Measurements from ENCODE around the gene CES5A.
"Not testable (repeated sequence)": the region's sequence is repeated elsewhere in the genome, so short reads cannot be mapped to it uniquely, and the experiment has no call there.

The CES5A gene, protein sequence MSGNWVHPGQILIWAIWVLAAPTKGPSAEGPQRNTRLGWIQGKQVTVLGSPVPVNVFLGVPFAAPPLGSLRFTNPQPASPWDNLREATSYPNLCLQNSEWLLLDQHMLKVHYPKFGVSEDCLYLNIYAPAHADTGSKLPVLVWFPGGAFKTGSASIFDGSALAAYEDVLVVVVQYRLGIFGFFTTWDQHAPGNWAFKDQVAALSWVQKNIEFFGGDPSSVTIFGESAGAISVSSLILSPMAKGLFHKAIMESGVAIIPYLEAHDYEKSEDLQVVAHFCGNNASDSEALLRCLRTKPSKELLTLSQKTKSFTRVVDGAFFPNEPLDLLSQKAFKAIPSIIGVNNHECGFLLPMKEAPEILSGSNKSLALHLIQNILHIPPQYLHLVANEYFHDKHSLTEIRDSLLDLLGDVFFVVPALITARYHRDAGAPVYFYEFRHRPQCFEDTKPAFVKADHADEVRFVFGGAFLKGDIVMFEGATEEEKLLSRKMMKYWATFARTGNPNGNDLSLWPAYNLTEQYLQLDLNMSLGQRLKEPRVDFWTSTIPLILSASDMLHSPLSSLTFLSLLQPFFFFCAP

DNA sequence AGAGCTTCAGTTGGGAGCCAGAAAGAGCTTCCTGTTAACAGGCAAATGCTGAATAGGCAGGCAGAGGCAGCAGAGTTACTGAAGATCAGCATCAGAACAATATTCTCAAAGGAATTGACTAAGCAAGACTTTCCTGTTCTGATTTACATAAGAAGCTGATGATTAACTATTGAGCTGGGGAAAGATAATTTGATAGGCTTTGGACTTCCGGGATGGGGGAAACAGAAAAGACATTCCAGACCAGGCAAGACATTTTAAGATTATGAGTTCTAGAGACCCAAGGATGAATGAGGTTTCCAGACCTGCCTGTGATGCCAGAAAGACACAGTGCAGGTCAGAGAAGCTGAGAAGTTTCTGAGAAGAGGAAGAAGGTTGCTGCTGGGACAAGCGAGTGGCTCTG, at the start of gene CES5A:
Gene CES5A (minus strand): TSS at position 101 of the 400 bp plus-strand sequence. CDS start 152 bp downstream, outside the sequence.
- no peak for DNase-seq (ENCODE audit: low read depth)

DNA sequence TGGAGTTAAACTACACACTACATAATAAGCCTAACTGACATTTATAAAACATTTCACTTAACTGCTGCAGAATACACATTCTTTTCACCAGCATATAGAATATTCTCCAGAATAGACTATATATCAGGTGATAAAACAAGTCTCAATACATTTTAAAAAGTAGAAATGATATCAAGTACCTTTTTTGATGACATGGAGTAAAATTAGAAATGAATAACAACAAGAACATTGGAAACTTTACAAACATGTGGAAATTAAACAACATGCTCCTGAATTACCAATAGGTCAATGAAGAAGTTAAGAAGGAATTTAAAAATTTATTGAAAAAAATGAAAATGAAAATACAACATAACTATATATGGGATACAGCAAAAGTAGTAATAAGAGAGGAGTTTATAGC, 47.5 kb upstream of the CES5A start:
- no peak for DNase-seq (ENCODE audit: low read depth)

DNA sequence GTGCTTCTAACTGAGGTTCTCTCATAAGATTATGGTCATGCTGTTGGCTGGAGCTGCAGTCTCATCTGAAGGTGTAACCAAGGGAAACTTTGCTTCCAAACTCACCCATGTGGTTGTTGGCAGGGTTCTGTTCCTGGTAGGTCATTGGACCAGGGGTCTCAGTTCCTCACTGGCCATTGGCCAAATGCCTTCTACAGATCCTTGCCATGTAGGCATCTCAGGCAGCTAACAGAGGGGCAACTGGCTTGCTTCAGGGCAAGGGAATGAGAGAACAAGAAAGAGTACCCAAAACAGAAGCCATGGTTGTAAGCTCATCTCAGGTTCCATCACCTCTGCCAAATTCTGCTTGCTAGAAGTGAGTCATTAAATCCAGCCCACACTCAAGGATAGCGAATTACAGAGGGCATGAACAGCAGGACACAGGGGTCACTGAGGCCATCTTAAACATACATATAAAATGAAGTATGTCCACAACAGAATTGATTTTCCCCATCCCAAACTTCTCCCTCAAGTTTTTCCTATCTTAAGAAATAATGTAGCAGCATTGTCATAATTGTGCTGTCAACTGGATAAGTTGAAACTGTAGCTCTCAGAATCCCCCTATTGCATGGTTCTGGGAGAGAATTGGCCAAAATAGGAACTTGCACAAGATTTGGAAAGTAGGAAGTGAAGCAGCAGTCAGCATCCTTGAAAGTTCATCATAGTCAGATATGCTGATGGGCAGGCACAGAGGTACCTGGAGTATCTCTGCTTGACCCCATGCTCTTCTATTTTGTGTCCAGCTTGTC, 42.4 kb upstream of the CES5A start:
- DNase-seq (ENCODE audit: low read depth) = no peak

DNA sequence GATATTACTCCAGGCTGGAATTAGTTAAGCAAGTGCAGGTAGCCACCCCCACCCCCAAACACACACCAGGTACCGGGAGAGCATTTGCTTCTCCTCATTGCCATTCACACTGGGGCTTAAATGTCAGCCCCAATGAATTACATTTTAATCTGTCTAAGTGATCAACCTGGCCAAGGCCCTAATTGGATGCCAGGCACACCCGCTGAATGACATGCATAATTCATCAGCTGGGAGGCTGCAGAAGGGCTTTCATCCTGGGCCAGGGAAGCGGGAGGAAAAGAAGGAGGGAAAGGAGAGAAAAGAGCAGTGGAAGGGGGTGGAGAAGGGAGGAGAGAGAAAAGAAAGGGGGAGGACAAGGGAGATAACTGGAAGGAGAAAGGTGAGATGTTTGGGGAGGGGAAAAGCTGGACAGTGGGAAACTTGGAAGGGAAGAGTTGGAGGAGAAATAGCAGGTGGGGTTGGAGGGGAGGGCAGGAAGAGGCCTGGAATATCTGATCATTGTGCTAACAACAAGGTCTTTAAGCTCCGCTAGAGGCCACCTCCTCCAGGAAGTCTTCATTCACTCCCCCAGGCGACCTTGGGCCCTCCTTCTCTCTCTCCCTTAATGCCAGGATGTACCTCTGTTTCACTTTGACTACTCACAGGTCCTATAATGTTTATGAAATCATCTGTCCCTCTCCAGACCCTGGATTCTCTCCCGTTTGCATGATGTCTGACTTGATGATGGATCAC, 40.1 kb upstream of the CES5A start:
- no peak for DNase-seq (ENCODE audit: low read depth)

DNA sequence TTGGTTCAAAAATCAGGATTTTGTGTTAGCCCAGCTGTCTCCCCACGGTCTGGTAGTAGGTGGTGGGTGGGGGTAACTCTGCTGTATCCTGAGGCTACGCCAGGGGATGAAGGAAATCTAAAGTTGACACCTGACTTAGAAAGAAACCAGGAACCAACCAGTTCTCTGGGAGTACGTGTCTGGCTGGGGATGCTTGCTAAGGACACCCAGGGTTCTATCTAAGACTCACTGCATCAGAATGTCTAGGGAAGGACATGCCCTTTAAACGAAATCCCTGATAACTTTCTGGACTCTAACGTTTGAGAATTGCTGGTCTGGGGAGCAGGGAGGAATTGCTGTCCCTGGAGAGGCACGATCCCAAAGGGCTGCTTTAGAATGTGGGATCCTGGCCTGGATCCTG, 39.2 kb upstream of the CES5A start:
- no peak for DNase-seq (ENCODE audit: low read depth)

DNA sequence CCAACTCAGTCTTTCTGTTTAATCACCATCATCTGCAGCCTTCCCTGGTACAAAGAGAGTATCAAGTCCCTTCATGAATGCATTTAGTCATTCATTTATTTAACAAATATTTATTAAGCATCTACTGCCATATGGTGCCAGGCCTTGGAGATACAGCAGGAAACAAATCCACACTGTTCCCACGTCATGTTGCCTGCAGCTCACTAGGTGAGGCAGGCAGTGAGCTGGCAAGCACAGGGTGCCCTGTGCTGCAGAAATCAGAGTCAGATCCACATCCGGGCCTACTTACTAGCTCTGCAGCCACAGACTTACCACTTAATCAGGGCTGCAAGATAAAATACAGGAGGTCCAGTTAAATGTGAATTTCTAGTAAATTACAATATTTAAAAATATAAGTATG, 38.5 kb upstream of the CES5A start:
- DNase-seq (ENCODE audit: low read depth) = no peak

DNA sequence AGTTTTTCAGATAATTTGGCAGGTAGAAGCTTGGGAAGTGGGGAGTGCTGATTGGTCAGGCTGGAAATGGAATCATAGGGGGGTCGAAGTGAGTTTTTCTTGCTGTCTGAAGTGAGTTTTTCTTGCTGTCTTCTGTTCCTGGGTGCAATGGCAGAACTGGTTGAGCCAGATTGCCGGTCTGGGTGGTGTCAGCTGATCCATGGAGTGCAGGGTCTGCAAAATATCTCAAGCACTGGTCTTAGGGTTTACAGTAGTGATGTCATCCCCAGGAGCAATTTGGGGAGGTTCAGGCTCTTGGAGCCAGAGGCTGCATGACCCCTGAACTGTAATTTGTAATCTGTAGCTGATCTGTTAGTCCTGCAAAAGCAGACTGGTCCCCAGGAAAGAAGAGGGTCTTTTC, 37.9 kb upstream of the CES5A start:
- DNase-seq (ENCODE audit: low read depth) = not testable (repeated sequence)

DNA sequence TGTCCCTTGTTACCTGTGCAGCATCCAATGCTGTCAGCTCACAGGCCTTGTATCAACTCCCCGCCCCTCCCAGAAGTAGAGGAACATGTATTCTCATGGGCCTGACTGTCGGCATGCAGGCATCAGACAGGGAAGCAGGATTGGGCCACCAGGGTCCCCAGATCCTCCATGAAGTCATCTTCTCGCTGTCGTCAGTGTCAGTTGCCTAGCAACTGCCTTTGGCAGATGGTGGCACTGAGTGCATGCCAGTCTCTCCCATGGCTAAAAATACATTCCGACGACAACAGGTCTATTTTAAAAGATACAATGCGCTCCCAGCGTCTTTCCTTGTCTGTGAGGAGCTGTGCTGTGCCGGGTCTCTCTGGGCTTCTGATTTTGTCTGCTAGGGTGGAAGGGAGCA, 36.8 kb upstream of the CES5A start:
- no peak for DNase-seq (ENCODE audit: low read depth)

DNA sequence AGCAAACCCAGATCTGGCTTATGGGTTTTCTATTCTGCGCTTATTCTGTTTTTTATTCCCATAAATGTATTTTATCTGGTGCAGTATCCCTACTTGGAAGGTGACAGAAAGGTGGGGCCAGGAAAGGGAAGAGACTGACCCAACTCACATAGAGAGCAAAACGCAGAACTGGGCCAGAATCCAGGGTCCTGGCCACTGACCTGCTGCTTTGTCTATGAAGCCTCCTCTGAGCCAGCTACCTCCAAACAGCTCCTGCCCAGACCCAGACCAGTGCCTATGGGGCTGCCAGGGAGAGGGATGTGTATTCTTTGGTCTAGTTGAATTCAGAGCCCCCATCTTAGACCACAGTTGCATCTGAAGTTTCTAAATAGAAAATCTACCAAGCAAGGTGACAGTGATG, 36.4 kb upstream of the CES5A start:
- DNase-seq (ENCODE audit: low read depth) = no peak

DNA sequence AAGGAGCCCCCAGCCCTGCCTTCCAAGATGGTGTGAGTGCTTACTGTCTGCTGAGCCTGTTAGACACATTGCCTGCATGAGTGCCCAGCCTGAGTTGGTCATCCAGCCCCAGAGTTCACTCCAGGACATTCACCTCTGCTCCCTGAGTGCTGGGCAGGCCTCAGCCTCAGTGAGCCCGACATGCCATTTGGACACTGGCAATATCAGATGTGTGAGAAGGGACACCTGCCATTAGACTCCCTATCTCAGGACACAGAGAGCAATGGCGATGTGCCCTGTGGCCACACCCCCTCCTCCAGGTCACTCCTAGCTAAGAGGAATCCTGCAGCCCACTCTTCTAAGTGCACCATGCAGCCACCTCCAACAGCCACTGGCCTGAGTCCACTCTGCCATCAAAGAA, 34.7 kb upstream of the CES5A start:
- no peak for DNase-seq (ENCODE audit: low read depth)

DNA sequence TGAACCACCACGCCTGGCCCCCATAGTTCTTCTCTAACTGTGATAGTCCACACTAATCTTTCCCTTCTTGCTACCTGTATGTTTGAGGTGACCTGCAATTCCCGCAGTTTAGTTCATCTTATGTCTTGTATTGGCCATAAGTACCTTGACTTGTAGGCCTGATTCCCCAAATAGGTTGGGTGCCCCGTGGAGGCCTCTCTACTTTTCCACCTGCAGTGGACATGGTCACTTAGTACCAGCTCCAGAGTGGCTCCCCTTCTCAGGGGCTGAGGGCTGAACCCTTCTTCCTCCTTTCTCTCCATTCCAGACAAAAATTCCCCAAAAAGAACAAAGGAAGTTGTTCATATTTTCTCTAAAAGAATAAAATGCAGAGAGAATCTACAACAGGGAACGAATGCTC, 33.5 kb upstream of the CES5A start:
- DNase-seq (ENCODE audit: low read depth) = no peak

DNA sequence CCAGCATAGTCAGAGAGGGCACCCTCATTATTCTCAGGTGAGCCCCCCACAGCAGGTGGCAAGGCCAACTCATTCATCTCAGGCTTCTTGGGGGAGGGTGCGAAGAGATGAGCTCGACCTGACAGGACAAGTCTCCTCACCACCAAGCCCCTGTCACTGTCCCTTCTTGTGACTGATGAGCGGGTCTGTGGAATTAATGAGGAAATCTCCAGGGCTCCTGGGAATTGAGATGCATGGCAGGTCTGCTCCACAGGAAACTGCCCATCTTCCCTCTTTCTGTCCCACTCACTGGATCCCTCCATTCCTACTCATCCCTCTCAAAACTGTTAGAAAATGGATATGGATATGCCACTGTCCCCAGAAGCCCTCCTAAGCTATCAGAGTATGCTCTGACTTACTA, 32.5 kb upstream of the CES5A start:
- DNase-seq (ENCODE audit: low read depth) = no peak

DNA sequence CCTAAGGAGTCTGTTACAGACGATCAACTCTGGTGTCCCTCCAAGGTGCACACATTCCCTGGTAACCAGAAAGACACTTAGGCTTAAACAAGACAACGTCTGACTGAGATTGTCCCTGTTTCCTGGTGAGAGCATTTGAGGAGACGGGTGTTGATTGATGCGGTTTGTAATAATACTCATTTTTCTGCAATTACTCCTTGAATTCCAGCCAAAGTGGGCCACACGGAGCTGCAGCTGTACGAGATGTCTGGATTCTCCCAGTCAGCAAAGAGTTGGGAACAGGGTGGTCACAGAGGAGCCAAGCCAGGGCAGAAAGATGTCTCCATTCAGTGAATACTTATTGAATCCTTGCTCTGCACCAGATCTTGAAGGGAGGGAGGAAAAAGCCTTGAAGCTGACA, 30.9 kb upstream of the CES5A start:
- DNase-seq (ENCODE audit: low read depth) = no peak

DNA sequence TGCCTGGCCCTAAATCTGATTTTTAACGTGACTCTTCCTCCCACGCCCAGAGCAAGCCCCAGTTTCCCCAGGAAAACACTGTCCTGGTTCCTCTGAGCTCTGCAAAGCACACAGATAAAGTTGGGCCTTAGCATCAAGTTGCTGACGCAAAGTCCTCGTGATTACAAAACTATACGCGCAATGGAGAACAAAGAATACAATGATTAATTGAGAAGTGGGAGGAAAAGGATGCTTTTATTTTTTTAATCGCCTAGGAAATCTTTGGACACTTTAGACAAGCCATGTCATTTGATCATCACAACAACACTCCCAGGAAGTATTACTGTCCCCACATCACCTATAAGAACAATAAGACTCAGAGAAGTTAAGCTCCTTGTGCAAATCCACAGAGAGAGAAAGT, 30.5 kb upstream of the CES5A start:
- no peak for DNase-seq (ENCODE audit: low read depth)

DNA sequence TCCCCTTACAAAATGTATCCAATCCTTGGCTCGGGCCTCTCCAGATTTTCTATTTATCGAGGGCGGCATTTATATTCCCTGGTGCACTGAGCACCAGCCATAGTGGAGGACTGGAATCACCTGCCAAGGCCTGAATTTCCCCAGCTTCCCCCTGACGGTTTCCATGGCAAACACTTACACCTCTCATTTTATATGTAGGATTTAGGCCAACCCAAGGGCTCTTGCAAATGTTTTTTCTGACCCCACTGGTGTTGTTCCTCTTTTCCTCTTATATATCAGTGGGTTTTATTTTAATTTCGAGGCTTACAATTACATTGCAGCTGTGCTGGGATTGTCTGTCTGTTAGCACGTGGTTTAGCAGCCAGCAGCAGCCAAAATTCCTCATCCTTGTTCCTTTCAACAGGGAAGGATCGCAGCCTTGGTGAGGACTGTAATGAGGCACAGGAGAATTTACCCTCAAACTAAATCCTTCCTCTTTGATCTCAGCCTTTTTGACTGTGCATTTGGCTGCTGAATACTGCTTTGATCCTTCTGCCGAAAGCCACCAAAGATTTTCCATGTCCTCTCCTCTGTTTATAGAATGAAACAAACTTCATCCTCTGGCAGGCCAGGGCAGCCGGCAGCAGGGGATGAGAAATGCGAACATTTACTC, 26.5 kb upstream of the CES5A start:
- no peak for DNase-seq (ENCODE audit: low read depth)

DNA sequence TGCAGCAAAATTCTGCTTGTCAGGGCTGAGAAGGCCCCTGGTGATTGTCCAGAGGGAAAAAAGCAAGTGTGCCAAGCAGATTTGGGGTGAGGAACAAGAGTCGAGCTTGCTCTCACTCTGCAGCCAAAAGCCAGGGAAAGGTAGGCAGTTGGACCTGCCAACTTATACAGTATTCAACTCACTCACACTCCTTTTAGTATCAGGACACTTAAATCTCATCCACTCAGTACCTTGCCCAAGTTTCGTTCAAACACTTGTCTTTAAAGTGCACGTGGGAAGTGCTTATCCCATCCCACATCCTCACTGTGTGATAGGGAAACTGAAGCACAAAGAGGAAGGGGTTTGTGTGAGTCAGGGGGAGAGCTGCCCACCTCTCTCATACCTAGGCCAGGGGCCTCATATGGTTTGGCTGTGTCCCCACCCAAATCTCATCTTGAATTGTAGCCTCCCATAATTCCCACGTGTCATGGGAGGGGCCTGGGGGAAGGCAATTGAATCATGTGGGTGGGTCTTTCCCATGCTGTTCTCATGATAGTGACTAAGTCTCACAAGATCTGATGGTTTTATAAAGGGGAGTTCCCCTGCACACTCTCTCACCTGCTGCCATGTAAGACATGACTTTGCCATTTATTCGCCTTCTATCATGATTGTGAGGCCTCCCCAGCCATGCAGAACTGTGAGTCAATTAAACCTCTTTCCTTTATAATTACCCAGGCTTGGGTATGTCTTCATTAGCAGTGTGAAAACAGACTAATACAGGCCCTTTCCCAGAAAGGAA, 25.6 kb upstream of the CES5A start:
- DNase-seq (ENCODE audit: low read depth) = no peak

DNA sequence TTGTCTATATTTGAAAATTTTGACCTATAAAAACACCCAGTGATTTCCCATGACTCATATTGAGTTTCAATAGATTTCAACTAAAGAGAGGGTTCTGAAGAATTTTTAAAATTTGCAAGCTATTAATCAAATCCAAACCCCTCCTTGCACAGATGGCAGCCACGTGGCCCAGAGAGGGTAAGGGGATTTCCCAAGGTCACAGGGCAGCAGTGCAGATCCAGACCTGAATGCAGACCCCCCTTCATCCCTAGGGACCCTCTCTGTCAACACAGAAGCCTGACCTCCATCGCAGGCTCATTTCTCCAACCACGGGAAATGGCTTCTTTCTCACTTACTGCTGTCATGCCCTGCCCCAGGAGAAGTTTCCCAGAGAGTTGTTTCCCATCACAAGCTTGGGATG, 24.7 kb upstream of the CES5A start:
- no peak for DNase-seq (ENCODE audit: low read depth)

DNA sequence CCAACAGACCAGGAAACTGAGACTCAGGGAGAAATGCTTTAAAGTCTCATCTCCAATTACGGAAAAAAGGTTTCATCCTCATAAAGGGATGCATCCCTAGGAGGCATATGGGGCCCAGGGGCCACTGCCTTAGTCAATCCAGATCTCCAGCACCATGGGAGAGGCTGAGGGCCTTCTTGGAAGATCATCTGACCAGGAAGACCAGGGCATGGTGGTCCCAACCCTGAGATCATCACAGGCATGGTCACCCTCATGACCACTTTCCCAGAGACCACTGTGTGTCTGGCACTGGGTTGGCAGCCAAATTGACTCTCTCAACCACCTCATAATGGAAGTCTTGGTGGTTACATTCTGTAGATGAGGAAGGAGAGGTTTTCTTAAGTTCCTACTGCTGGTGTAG, 23.4 kb upstream of the CES5A start:
- no peak for DNase-seq (ENCODE audit: low read depth)

DNA sequence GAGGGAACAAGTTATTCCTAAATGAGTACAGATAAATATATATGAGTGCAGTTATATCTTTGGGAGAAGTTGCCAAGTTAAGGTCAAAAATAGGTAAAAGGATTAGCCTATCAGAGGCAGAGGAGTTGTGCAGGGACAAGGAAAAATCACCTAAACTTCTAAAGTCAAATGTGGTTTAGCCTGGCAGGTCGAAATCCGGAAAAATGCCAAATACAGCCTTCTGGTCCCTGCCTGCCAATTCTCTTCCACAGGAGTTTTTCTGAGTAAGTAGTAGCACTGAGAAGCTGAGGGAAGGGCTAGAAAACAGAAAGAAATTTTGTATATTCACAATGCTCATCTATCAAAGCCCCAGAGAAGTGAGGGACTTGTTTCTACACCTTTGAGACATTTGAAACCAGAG, 17.6 kb upstream of the CES5A start:
- DNase-seq (ENCODE audit: low read depth) = no peak

DNA sequence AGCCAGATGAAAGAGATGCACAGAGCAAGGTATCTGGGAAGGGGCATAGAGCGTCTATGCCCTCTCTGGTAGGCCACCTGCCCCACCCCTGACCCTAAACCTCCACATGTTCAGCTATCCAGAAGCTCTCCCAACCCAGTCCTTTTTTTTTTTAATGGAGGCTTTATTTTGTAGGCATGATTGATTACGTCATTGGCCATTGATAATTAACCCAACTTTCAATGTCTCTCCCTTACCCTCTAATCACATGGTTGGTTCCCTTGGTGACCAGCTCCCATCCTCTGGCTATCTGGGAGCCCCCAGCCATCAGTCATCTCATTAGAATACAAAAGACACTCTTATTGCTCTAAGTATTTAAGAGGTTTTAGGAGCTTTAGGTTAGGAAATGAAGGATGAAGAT, 14.3 kb upstream of the CES5A start:
- DNase-seq (ENCODE audit: low read depth) = no peak

DNA sequence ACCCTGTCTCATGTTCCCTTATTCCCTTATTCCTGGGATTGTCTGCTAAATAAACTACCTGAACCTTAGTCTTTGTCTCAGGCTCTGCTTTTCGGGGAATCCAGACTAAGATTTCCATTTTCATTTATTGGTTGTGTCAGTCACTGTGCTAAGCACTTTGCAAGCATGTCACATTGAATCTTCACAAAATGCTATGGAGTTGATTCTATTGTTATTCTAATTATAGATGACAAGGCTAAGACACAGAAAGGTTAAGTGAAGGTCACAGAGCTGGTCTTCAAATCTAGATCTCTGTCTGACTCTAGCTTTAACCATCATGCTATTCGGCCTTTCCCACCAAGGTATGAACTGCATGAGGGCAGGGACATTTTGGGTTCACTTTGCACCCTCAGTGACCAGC, 13.4 kb upstream of the CES5A start:
- DNase-seq (ENCODE audit: low read depth) = no peak
